HG02870 (cell line): ENCODE measurements around the gene STPG3.
A peak's percentile ranks its signal among the peaks of the same experiment; 100 is the strongest.
"Not testable (repeated sequence)": the region's sequence is repeated elsewhere in the genome, so short reads cannot be mapped to it uniquely, and the experiment has no call there.

Source experiments
- ATAC-seq: cut with Tn5 transposase; IDR thresholded peaks from one replicate; pipeline ENCODE4 v1.9.1; 2021; ENCODE audit warnings: mild to moderate bottlenecking, moderate library complexity; ENCODE audit not compliant: unreplicated experiment

STPG3 gene

DNA sequence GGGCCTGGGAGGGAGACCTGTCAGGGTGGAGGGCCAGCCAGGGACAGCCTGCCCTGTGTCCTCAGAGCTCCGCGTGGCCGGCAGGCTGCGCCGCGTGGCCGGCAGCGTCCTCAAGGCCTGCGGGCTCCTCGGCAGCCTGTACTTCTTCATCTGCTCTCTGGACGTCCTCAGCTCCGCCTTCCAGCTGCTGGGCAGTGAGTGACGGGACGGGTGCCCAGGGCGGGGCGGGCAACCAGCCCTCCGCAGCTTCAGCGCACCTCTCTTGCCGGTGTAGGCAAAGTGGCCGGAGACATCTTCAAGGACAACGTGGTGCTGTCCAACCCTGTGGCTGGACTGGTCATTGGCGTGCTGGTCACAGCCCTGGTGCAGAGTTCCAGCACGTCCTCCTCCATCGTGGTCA is 18.6 kb upstream of the STPG3 start:
- ATAC-seq = no peak

GRCh38 chr9:137233143-137233980 is 17.7 kb upstream of the STPG3 start:
- no peak for ATAC-seq

DNA sequence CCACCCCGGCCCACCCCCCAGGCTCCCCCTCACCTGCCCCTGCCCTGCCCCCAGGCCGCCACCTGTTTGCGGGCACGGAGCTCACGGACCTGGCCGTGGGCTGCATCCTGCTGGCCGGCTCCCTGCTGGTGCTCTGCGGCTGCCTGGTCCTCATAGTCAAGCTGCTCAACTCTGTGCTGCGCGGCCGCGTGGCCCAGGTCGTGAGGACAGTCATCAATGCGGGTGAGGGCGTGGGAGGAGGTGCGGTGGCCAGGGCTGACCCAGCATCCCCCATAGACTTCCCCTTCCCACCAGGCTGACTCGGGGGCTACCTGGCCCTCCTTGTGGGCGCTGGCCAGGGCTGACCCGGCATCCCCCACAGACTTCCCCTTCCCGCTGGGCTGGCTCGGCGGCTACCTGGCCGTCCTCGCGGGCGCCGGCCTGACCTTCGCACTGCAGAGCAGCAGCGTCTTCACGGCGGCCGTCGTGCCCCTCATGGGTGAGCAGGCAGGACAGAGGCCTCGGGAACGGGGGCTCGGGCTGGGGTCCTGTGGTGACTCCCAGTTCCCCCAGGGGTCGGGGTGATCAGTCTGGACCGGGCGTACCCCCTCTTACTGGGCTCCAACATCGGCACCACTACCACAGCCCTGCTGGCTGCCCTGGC is 16.9 kb upstream of the STPG3 start:
- ATAC-seq = no peak

DNA sequence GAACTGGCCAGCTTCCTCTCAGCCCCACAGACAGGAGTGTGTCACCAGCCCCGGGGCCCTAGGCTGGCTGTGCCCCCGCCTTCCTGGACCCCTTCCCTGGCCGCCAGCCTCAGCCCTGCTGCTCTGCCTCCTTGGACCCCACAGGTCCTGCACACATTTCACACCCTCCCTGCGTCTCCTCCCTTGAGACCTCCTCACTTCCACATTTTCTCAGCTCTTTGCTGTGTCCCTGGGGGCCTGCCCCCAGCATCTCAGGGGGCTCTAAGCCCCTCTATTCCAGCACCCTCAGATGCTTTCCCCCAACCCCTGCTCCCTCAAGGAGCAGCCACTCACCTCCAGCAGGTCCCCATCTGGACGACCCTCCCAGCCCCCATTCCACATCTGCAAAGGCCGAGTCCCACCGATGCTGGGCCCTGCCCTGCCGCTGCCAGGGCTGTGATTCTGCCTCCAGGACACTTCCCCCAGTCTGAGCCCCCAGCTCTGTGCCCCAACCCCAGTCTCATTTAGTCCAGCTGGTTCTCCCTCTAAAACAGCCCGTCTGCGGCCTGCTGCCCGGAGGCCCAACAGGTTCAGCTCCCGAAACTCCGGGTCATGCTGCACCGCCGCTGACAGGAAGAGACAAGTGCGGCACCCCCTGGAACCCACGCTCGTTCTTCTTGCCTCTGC is 16.2 kb upstream of the STPG3 start:
- ATAC-seq = no peak

DNA sequence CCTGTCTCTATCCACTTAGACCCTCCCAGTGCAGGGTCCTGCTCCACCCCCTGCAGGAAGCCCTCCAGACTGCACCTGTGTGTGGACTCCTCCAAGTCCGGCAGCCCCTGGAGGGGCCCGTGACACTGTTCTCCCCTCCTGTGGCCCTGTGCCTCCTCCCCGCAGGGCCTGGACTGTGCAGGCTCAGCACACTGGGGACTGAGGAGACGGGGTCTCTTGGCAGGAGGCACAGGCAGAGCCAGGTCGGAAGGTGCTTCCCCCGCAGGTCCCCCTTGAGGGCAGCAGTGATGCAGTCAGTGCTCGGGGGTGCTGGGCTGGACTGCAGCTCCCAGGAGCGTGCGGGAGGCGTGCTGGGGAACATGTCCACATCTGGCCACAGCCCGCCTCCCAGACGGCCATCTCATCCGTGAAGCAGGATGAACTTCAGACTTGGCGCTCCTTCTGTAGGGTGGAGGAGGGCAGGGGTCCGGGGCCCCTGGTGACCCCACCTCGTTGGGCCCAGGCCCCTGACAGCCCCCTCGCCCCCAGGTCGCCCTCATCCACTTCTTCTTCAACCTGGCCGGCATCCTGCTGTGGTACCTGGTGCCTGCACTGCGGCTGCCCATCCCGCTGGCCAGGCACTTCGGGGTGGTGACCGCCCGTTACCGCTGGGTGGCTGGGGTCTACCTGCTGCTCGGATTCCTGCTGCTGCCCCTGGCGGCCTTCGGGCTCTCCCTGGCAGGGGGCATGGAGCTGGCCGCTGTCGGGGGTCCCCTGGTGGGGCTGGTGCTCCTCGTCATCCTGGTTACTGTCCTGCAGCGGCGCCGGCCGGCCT is 15.5 kb upstream of the STPG3 start:
- no peak for ATAC-seq

GRCh38 chr9:137236238-137236935 is 14.7 kb upstream of the STPG3 start:
- ATAC-seq = no peak

- ATAC-seq = no peak
Measured at GRCh38 chr9:137236936-137237421, 14.1 kb upstream of the STPG3 start.

- no peak for ATAC-seq
Measured at GRCh38 chr9:137237759-137238726, 13.0 kb upstream of the STPG3 start.

DNA sequence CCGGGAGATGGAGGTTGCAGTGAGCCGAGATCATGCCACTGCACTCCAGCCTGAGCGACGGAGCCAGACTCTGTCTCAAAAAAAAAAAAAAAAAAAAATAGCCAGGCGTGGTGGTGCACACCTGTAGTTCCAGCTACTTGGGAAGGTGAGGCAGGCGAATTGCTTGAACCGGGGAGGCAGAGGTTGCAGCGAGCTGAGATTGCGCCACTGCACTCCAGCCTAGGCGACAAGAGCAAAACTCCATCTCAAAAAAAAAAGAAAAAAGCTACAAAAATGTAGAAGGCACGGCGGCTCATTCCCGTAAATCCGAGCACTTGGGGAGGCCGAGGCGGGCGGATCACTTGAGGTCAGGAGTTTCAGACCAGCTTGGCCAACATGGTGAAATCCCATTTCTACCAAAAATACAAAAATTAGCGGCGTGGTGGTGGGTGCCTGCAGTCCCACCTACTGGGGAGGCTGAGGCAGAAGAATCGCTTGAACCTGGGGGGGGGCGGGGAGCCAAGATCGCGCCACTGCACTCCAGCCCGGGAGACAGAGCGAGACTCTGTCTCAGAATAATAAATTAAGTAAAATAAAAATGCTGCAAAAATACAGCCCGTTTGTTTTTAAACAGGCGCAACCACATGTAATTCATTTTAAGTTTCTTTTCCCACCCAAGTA is 11.4 kb upstream of the STPG3 start:
- not testable (repeated sequence) for ATAC-seq

DNA sequence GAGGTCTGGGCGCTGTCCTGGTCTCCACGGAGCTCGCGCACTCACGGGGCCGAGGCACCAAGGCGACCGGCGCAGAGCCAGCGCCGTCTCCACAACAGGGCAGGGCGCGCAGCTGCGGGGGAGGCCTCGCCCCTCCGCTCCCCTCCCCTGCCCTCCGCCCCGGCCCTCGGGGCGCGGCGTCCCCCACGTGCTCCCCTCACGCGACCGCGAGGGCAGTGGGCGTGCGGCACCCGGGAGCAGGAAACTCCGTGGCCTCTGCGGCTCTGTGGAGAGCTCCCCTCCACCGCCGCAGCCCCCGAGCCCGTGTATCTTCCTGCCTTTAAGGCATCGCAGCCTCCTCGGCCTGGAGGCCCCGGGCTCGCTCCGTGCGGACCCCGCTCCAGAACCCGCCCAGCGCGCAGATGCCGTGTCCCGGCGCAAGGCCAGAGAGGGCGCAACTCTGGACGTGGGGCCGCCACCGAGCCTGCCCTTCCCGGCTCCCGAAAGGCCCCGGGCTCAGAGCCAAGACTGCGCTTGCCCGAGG is 10.7 kb upstream of the STPG3 start:
- peak; percentile 13 for ATAC-seq

- ATAC-seq = peak; percentile 77
Measured at GRCh38 chr9:137240841-137241489, 10.1 kb upstream of the STPG3 start, which contains the start of gene TUBB4B. TUBB4B (plus strand) TSS chr9:137241287; CDS start chr9:137241361, 74 bp downstream.

- peak; percentile 7 for ATAC-seq
Measured at GRCh38 chr9:137241490-137242268, 9.4 kb upstream of the STPG3 start.

GRCh38 chr9:137242269-137243203 is 8.6 kb upstream of the STPG3 start:
- no peak for ATAC-seq

- ATAC-seq = not testable (repeated sequence)
Measured at GRCh38 chr9:137243266-137243625, 7.8 kb upstream of the STPG3 start.

- ATAC-seq = no peak
Measured at GRCh38 chr9:137243626-137244485, 7.2 kb upstream of the STPG3 start.
